Measurements from ENCODE around the gene TMED7.

- TF ChIP-seq CTCF (IDR thresholded peaks at IDR 0.05; ENCODE audit: low read length) (no peak), EZH2 (IDR thresholded peaks at IDR 0.05; ENCODE audit: borderline replicate concordance, low read length) (no peak)
These were observed 46.1 kb upstream of the TMED7 start for GRCh38 chr5:115671939-115672338.
